ENCODE results near the gene ADPRHL1. TPM values are rescaled to one million over a fixed set of nuclear protein-coding genes. Genes with fewer than 3 reads are reported as not detected.
A peak's percentile ranks its signal among the peaks of the same experiment; 100 is the strongest.

Gene ADPRHL1
- total RNA-seq, 1 experiment from 2014 or later, result 1.5 TPM

DNA sequence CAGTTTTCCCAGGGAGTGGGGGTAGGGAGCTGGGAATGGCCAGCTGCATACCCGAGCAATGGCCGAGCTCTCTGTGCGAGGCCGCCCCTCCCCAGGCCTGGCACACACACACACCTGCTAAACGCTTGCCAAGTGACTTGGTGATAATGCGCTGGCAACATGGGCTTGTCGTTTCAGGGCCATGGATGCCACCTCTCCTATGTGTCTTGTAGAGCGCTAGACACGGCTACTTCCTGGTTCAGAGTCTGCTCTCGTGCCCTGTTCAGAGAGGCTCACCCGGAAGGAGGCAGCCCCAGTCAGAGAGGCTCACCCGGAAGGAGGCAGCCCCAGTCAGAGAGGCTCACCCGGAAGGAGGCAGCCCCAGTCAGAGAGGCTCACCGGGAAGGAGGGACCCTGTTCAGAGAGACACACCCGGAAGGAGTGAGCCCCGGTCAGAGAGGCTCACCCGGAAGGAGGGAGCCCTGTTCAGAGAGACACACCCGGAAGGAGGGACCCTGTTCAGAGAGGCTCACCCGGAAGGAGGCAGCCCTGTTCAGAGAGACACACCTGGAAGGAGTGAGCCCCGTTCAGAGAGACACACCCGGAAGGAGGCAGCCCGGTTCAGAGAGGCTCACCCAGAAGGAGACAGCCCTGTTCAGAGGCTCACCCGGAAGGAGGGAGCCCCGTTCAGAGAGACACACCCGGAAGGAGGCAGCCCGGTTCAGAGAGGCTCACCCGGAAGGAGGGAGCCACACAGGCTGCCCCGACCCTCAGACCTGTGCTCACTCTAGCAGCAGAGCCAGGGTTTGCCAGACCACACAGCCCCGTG lies 4.2 kb downstream of the ADPRHL1 start:
- H3K27ac Mint-ChIP-seq, result peak overlapping the region; percentile 79
- POLR2A ChIA-PET, result no interaction called here
- H3K4me3 Mint-ChIP-seq, result no peak overlapping the region
- H3K9me3 Mint-ChIP-seq, result peaks cover 8% of the 10 kb centered on the region; the same call in 1 of the 2 replicates
- TF ChIP-seq ESRRA (CRISPR knock-in tag; IDR thresholded peaks at IDR 0.05; ENCODE audit: borderline replicate concordance) (no peak), HMGA2 (CRISPR knock-in tag; IDR thresholded peaks at IDR 0.05) (no peak), ZNF416 (CRISPR knock-in tag; IDR thresholded peaks at IDR 0.05) (no peak), ZNF121 (CRISPR knock-in tag; IDR thresholded peaks at IDR 0.05) (0 out of 2 replicates have a peak, but pooled peaks have one; percentile 11)
- ATAC-seq, result no peak; the same call in 1 of the 2 replicates
- no peaks in the 10 kb centered on the region for H3K27me3 Mint-ChIP-seq (ENCODE audit: low read depth)
- H3K36me3 Mint-ChIP-seq, result peaks cover 3% of the 10 kb centered on the region; the same call in 1 of the 2 replicates
- CTCF ChIA-PET, result interaction anchor here (1.3 kb wide), 1 partner anchor 175 kb away, joined by 3 read pairs; no protein-coding TSS in a partner anchor
- DNase-seq (ENCODE audit: low spot score), result no peak
- peaks cover 5% of the 10 kb centered on the region; the same call in 1 of the 2 replicates for H3K4me1 Mint-ChIP-seq

DNA sequence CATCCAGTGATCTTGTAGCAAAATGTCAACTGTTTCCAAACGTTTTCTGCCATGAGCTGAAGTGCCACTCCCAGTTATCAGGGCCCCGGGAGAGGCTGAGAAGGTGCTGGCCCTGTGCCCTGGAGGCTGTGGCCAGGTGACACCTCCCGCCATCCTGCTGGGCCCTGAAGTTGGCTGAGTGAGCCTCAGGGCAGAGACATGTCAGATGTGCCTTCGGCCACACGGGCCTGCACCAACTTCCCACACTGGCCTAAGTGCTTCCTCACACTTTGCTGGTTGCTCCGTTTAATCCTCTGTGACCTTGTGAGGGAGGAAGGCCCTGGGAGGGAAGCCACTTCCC lies 4.8 kb downstream of the ADPRHL1 start:
- Mint-ChIP-seq H3K4me1 (peaks cover 5% of the 10 kb centered on the region; the same call in 1 of the 2 replicates), H3K9me3 (peaks cover 8% of the 10 kb centered on the region; the same call in 1 of the 2 replicates), H3K4me3 (no peak overlapping the region), H3K36me3 (peaks cover 3% of the 10 kb centered on the region; the same call in 1 of the 2 replicates), H3K27ac (peak overlapping the region; percentile 79), H3K27me3 (ENCODE audit: low read depth) (no peaks in the 10 kb centered on the region)
- TF ChIP-seq RELA (CRISPR knock-in tag; IDR thresholded peaks at IDR 0.05; ENCODE audit: borderline replicate concordance), result no peak
- no peak for TF ChIP-seq PREB (CRISPR knock-in tag; IDR thresholded peaks at IDR 0.05; ENCODE audit: borderline replicate concordance)
- TF ChIP-seq MLX (CRISPR knock-in tag; IDR thresholded peaks at IDR 0.05), result no peak
- TF ChIP-seq NFE2L1 (CRISPR knock-in tag; IDR thresholded peaks at IDR 0.05), result no peak
- ATAC-seq (peak; percentile 18; the same call in 1 of the 2 replicates), DNase-seq (ENCODE audit: low spot score) (no peak)
- ChIA-PET POLR2A (no interaction called here), CTCF (interaction anchor here (1.3 kb wide), 1 partner anchor 174 kb away, joined by 3 read pairs; no protein-coding TSS in a partner anchor)

DNA sequence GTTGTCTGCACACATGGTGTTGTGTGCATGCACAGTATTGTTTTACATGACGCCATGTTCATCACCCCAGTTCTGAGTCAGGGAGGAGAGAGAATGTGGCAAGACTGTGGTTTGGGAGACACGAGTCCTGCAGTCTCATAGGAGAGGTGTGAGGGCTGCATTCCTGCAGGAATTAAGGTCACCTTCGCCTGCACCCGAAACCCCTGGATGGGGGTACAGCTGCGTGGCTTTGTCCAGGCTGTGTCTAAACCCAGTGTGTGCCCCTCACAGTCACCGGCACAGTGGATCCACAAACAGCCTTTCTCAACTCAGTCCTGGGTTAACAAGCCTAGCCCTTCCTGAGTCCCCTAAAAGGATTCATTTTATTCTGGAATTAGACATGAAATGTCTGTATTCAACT lies 5.7 kb downstream of the ADPRHL1 start:
- peaks cover 5% of the 10 kb centered on the region; the same call in 1 of the 2 replicates for H3K4me1 Mint-ChIP-seq
- ChIA-PET CTCF (no interaction called here), POLR2A (no interaction called here)
- DNase-seq (ENCODE audit: low spot score) (no peak), ATAC-seq (no peak)
- TF ChIP-seq FOXP1 (CRISPR knock-in tag; IDR thresholded peaks at IDR 0.05; ENCODE audit: borderline replicate concordance) (no peak), IRF2 (CRISPR knock-in tag; IDR thresholded peaks at IDR 0.05; ENCODE audit: borderline replicate concordance, low read depth) (no peak), CDX4 (CRISPR knock-in tag; IDR thresholded peaks at IDR 0.05; ENCODE audit: borderline replicate concordance) (no peak), FOXJ3 (CRISPR knock-in tag; IDR thresholded peaks at IDR 0.05; ENCODE audit: borderline replicate concordance) (no peak), JUN (CRISPR knock-in tag; IDR thresholded peaks at IDR 0.05) (no peak), RELA (CRISPR knock-in tag; IDR thresholded peaks at IDR 0.05; ENCODE audit: borderline replicate concordance) (no peak), NR3C1 (CRISPR knock-in tag; conservative IDR thresholded peaks at IDR 0.05; ENCODE audit: low read depth) (no peak), ZNF219 (CRISPR knock-in tag; IDR thresholded peaks at IDR 0.05; ENCODE audit: borderline replicate concordance) (no peak), ZNF396 (CRISPR knock-in tag; IDR thresholded peaks at IDR 0.05; ENCODE audit: borderline replicate concordance) (no peak), CTCF (IDR thresholded peaks at IDR 0.05) (no peak)
- TF ChIP-seq, protein P1, sequence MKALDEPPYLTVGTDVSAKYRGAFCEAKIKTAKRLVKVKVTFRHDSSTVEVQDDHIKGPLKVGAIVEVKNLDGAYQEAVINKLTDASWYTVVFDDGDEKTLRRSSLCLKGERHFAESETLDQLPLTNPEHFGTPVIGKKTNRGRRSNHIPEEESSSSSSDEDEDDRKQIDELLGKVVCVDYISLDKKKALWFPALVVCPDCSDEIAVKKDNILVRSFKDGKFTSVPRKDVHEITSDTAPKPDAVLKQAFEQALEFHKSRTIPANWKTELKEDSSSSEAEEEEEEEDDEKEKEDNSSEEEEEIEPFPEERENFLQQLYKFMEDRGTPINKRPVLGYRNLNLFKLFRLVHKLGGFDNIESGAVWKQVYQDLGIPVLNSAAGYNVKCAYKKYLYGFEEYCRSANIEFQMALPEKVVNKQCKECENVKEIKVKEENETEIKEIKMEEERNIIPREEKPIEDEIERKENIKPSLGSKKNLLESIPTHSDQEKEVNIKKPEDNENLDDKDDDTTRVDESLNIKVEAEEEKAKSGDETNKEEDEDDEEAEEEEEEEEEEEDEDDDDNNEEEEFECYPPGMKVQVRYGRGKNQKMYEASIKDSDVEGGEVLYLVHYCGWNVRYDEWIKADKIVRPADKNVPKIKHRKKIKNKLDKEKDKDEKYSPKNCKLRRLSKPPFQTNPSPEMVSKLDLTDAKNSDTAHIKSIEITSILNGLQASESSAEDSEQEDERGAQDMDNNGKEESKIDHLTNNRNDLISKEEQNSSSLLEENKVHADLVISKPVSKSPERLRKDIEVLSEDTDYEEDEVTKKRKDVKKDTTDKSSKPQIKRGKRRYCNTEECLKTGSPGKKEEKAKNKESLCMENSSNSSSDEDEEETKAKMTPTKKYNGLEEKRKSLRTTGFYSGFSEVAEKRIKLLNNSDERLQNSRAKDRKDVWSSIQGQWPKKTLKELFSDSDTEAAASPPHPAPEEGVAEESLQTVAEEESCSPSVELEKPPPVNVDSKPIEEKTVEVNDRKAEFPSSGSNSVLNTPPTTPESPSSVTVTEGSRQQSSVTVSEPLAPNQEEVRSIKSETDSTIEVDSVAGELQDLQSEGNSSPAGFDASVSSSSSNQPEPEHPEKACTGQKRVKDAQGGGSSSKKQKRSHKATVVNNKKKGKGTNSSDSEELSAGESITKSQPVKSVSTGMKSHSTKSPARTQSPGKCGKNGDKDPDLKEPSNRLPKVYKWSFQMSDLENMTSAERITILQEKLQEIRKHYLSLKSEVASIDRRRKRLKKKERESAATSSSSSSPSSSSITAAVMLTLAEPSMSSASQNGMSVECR (CRISPR knock-in tag; IDR thresholded peaks at IDR 0.05; ENCODE audit: borderline replicate concordance), result no peak
- TF ChIP-seq, protein P2, sequence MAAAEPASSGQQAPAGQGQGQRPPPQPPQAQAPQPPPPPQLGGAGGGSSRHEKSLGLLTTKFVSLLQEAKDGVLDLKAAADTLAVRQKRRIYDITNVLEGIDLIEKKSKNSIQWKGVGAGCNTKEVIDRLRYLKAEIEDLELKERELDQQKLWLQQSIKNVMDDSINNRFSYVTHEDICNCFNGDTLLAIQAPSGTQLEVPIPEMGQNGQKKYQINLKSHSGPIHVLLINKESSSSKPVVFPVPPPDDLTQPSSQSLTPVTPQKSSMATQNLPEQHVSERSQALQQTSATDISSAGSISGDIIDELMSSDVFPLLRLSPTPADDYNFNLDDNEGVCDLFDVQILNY (CRISPR knock-in tag; IDR thresholded peaks at IDR 0.05), result no peak
- H3K36me3 Mint-ChIP-seq, result peaks cover 4% of the 10 kb centered on the region
- no peaks in the 10 kb centered on the region for H3K27me3 Mint-ChIP-seq (ENCODE audit: low read depth)
- H3K9me3 Mint-ChIP-seq, result peaks cover 10% of the 10 kb centered on the region; the same call in 1 of the 2 replicates
- no peak overlapping the region for H3K27ac Mint-ChIP-seq
- H3K4me3 Mint-ChIP-seq, result no peak overlapping the region
